ENCODE data around the gene ENDOV.

DNA sequence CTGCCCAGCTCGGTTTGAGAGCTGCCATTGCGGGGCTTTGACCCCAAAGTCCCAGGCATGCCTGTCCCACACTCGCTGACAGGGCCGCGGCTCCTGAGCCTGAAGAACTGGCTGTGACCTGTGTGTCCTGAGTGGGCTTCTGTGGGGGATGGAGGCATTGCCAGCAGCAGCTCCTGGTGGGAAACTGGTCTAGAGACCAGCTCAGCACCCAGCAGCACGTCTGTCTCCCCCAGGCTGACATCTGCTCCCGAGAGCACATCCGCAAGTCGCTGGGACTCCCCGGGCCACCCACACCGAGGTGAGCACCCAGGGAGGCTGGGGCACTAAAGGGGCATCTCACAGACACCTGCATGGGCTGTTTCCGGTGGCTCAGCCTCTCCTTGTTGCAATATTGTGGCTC, 13.4 kb downstream of the ENDOV start:
- TF ChIP-seq EP300 (IDR thresholded peaks at IDR 0.05) (no peak), POLR2A (IDR thresholded peaks at IDR 0.05; ENCODE audit: low read depth) (no peak)
- TF ChIP-seq, protein P1, sequence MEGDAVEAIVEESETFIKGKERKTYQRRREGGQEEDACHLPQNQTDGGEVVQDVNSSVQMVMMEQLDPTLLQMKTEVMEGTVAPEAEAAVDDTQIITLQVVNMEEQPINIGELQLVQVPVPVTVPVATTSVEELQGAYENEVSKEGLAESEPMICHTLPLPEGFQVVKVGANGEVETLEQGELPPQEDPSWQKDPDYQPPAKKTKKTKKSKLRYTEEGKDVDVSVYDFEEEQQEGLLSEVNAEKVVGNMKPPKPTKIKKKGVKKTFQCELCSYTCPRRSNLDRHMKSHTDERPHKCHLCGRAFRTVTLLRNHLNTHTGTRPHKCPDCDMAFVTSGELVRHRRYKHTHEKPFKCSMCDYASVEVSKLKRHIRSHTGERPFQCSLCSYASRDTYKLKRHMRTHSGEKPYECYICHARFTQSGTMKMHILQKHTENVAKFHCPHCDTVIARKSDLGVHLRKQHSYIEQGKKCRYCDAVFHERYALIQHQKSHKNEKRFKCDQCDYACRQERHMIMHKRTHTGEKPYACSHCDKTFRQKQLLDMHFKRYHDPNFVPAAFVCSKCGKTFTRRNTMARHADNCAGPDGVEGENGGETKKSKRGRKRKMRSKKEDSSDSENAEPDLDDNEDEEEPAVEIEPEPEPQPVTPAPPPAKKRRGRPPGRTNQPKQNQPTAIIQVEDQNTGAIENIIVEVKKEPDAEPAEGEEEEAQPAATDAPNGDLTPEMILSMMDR (IDR thresholded peaks at IDR 0.05), result no peak
